Ovary (tissue), 3 donors: ENCODE measurements around the gene TMOD2.

Source experiments
- EP300 ChIP-seq: sonication (generic); formaldehyde crosslinking; IDR thresholded peaks from one replicate; pipeline ENCODE4 v1.6.1; 2017; ENCODE audit warnings: antibody characterized with exemption
- POLR2A ChIP-seq: fragments of 450-650 bp; IDR thresholded peaks from one replicate; pipeline ENCODE4 v1.6.1; 2017; ENCODE audit warnings: antibody characterized with exemption, mild to moderate bottlenecking, moderate library complexity
- TF ChIP-seq, protein P1 (sequence below), 3 donors: fragments of 450-650 bp in 2 of 3; fragments of 200-600 bp in 1 of 3; IDR thresholded peaks; one replicate each; pipeline versions ENCODE4 v1.5.1 to v1.8.0; 2016 to 2022; ENCODE audit warnings: antibody characterized with exemption in 3 of 3, mild to moderate bottlenecking in 1 of 3
- donor health status: DM: no; HTN: no; CAD: no.

DNA sequence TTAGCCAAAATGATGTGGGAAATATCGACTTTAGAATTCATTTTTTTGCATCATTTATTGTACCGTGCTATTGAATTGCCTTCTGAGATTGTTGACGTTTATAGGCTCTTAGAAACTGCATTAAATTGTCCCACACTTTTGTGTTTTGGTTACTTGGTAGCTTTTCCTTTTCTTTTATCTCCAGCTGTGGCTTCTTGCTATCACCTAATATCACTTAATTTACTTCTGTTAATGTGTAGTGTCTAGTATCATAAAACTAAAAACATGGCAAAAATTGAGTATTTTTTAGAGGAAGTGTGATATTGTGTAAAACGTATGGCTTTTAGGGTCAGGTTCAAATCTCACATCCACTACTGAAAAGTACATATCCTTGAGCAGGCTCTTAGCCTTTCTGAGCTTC is 89.3 kb downstream of the TMOD2 start:
- no peak for TF ChIP-seq EP300
- TF ChIP-seq, protein P1, sequence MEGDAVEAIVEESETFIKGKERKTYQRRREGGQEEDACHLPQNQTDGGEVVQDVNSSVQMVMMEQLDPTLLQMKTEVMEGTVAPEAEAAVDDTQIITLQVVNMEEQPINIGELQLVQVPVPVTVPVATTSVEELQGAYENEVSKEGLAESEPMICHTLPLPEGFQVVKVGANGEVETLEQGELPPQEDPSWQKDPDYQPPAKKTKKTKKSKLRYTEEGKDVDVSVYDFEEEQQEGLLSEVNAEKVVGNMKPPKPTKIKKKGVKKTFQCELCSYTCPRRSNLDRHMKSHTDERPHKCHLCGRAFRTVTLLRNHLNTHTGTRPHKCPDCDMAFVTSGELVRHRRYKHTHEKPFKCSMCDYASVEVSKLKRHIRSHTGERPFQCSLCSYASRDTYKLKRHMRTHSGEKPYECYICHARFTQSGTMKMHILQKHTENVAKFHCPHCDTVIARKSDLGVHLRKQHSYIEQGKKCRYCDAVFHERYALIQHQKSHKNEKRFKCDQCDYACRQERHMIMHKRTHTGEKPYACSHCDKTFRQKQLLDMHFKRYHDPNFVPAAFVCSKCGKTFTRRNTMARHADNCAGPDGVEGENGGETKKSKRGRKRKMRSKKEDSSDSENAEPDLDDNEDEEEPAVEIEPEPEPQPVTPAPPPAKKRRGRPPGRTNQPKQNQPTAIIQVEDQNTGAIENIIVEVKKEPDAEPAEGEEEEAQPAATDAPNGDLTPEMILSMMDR (IDR thresholded peaks at IDR 0.05): no peak
- no peak for TF ChIP-seq POLR2A
